DOHH2 (cell line): ENCODE data around the gene SHISA6.

Experiments used
- EZH2phosphoT487 ChIP-seq: fragments of 200-600 bp; sonication (generic); IDR thresholded peaks from 2 replicates; pipeline ENCODE4 v1.6.1; 2017; ENCODE audit warnings: borderline replicate concordance, mild to moderate bottlenecking, antibody characterized with exemption, low read length, moderate library complexity, mixed read lengths
- TF ChIP-seq, protein P1 (sequence below): fragments of 200-600 bp; sonication (generic); IDR thresholded peaks from one replicate; pipeline ENCODE4 v1.5.1; 2014; ENCODE audit warnings: antibody characterized with exemption, mild to moderate bottlenecking, low read depth, low read length; ENCODE audit not compliant: poor library complexity, severe bottlenecking

DNA sequence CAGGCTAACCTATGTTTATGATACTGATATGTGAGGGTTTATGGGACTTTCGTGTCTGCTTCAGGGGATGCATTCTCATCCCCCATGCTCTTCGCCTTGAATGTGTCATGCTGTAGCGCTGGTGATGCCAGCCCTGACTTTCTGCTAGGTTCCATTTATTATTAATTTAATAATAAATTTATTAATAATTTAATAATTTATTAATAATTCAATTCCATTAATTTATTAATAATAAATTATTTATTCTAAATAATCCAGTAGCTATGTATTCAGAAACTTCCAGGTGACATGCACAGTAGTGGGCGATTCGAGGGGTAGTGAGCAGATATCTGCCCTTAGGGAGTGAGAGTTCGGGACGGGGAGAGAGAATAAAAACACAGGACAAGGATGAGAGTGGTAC, 49.8 kb downstream of the SHISA6 start:
- TF ChIP-seq, protein P1, sequence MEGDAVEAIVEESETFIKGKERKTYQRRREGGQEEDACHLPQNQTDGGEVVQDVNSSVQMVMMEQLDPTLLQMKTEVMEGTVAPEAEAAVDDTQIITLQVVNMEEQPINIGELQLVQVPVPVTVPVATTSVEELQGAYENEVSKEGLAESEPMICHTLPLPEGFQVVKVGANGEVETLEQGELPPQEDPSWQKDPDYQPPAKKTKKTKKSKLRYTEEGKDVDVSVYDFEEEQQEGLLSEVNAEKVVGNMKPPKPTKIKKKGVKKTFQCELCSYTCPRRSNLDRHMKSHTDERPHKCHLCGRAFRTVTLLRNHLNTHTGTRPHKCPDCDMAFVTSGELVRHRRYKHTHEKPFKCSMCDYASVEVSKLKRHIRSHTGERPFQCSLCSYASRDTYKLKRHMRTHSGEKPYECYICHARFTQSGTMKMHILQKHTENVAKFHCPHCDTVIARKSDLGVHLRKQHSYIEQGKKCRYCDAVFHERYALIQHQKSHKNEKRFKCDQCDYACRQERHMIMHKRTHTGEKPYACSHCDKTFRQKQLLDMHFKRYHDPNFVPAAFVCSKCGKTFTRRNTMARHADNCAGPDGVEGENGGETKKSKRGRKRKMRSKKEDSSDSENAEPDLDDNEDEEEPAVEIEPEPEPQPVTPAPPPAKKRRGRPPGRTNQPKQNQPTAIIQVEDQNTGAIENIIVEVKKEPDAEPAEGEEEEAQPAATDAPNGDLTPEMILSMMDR, result no peak
- no peak for TF ChIP-seq EZH2phosphoT487
